HG03064 (cell line): ENCODE results near the gene KCNT1.

Experiments
- ATAC-seq: cut with Tn5 transposase; IDR thresholded peaks from one replicate; pipeline ENCODE4 v1.9.1; 2021; ENCODE audit warnings: low read depth; ENCODE audit not compliant: unreplicated experiment

Gene KCNT1

GRCh38 chr9:135833864-135834263 is 131.9 kb downstream of the KCNT1 start:
- ATAC-seq, result no peak

GRCh38 chr9:135835131-135835530 is 133.1 kb downstream of the KCNT1 start:
- no peak for ATAC-seq

DNA sequence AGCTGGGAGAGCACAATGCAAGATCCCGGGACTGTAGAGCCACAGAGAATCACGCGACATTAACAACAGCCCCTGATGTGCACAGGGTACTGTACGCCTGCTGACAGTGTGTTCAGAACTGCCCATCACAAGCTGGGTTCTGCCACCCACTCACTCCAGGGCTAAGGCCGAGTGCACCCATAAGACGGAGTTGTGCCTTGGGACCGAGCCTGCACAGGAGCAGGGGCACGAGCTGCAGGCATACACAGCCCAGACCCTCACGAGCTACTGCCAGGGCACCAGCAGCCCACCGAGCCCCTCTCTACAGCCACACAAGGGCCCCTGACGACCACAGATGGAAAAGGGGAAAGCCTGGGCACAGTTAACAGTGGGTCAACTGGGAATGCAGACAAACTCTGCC is 137.5 kb downstream of the KCNT1 start:
- ATAC-seq, result no peak

GRCh38 chr9:135840107-135840506 is 138.1 kb downstream of the KCNT1 start:
- ATAC-seq, result no peak

- ATAC-seq, result no peak
These were observed 138.6 kb downstream of the KCNT1 start for GRCh38 chr9:135840539-135840938.
